GM12892 (cell line): ENCODE results near the gene IL21R.

Source experiments
- POLR2A ChIP-seq: IDR thresholded peaks from 2 replicates; pipeline ENCODE4 v1.6.1; 2011; ENCODE audit warnings: low read depth, low read length, control low read depth
- POLR2AphosphoS5 ChIP-seq: IDR thresholded peaks from 2 replicates; pipeline ENCODE4 v1.6.1; 2011; ENCODE audit warnings: low read depth, low read length, control low read depth
- TAF1 ChIP-seq: IDR thresholded peaks from 2 replicates; pipeline ENCODE4 v1.6.1; 2011; ENCODE audit warnings: low read depth, mild to moderate bottlenecking, control low read depth, low read length, borderline replicate concordance

- TF ChIP-seq POLR2AphosphoS5 (no peak), TAF1 (no peak), POLR2A (no peak)
Observed at GRCh38 chr16:27472091-27473020, 70.4 kb downstream of the IL21R start.
